ENCODE data around the gene P2RX7.
"Not testable (repeated sequence)": the region's sequence is repeated elsewhere in the genome, so short reads cannot be mapped to it uniquely, and the experiment has no call there.

Gene P2RX7

GRCh38 chr12:121139286-121139685 is 6.6 kb downstream of the P2RX7 start:
- no peak for DNase-seq
- no peak for TF ChIP-seq CTCF (IDR thresholded peaks at IDR 0.05)
- intact Hi-C loops (cut with DNase I; ENCODE audit: low total_unique reads), result no loop called here
- no peaks in the 10 kb centered on the region for H3K4me1 ChIP-seq
- peaks cover 0 to 4% (median 0%) of the 10 kb centered on the region in 3 donors for H3K36me3 ChIP-seq
- no peaks in the 10 kb centered on the region for H3K9me3 ChIP-seq
- no peaks in the 10 kb centered on the region for H3K27me3 ChIP-seq
- H3K4me3 ChIP-seq, result no peak overlapping the region
- no peak overlapping the region for H3K27ac ChIP-seq

- Histone ChIP-seq H3K27me3 (no peaks in the 10 kb centered on the region), H3K9me3 (no peaks in the 10 kb centered on the region), H3K4me3 (no peak overlapping the region), H3K27ac (no peak overlapping the region), H3K36me3 (peaks cover 0 to 4% (median 0%) of the 10 kb centered on the region in 3 donors), H3K4me1 (no peaks in the 10 kb centered on the region)
- intact Hi-C loops (cut with DNase I; ENCODE audit: low total_unique reads), result no loop called here
- TF ChIP-seq CTCF (IDR thresholded peaks at IDR 0.05), result no peak
- DNase-seq, result no peak
Measured at GRCh38 chr12:121142171-121142950, 9.7 kb downstream of the P2RX7 start.

GRCh38 chr12:121144416-121144914 is 11.8 kb downstream of the P2RX7 start:
- no peak for DNase-seq
- Histone ChIP-seq H3K36me3 (peaks cover 0 to 4% (median 0%) of the 10 kb centered on the region in 3 donors), H3K4me1 (no peaks in the 10 kb centered on the region), H3K27ac (no peak overlapping the region), H3K4me3 (no peak overlapping the region), H3K9me3 (no peaks in the 10 kb centered on the region), H3K27me3 (no peaks in the 10 kb centered on the region)
- no peak for TF ChIP-seq CTCF (IDR thresholded peaks at IDR 0.05)
- intact Hi-C loops (cut with DNase I; ENCODE audit: low total_unique reads), result no loop called here

- intact Hi-C loops (cut with DNase I; ENCODE audit: low total_unique reads), result no loop called here
- Histone ChIP-seq H3K9me3 (no peaks in the 10 kb centered on the region), H3K4me1 (no peaks in the 10 kb centered on the region), H3K4me3 (no peak overlapping the region), H3K27me3 (no peaks in the 10 kb centered on the region), H3K36me3 (peaks cover 0 to 4% (median 0%) of the 10 kb centered on the region in 3 donors), H3K27ac (no peak overlapping the region)
- TF ChIP-seq CTCF (IDR thresholded peaks at IDR 0.05), result no peak
- no peak for DNase-seq
Measured at GRCh38 chr12:121145221-121145620, 12.5 kb downstream of the P2RX7 start.

- H3K9me3 ChIP-seq; H3K27ac ChIP-seq; H3K27me3 ChIP-seq; DNase-seq; H3K4me1 ChIP-seq; intact Hi-C loops (cut with DNase I; ENCODE audit: low total_unique reads); H3K4me3 ChIP-seq; H3K36me3 ChIP-seq: not testable (repeated sequence)
Measured at GRCh38 chr12:121149289-121149688, 16.6 kb downstream of the P2RX7 start.

GRCh38 chr12:121154793-121155375 is 22.2 kb downstream of the P2RX7 start:
- Histone ChIP-seq H3K9me3 (peaks cover 0 to 8% (median 0%) of the 10 kb centered on the region in 3 donors), H3K4me1 (no peaks in the 10 kb centered on the region), H3K27ac (no peak overlapping the region), H3K27me3 (no peaks in the 10 kb centered on the region), H3K36me3 (peaks cover 0 to 21% (median 15%) of the 10 kb centered on the region in 3 donors), H3K4me3 (no peak overlapping the region)
- intact Hi-C loops (cut with DNase I; ENCODE audit: low total_unique reads), result no loop called here
- DNase-seq, result no peak
- no peak for TF ChIP-seq CTCF (IDR thresholded peaks at IDR 0.05)

Measured in tibial artery (tissue), 4 donors.